Activated CD4-positive, alpha-beta memory T cell treated with anti-CD3 and anti-CD28 coated beads for 36 hours (primary cell): ENCODE data around the gene XRCC3. TPM values are rescaled to one million over a fixed set of nuclear protein-coding genes. Genes with fewer than 3 reads are reported as not detected.
A peak's percentile ranks its signal among the peaks of the same experiment; 100 is the strongest.
"Not testable (repeated sequence)": the region's sequence is repeated elsewhere in the genome, so short reads cannot be mapped to it uniquely, and the experiment has no call there.

ENCODE experiments used
- CTCF ChIA-PET: fragments of 350-600 bp; sonication (Branson Sonifier 250); formaldehyde crosslinking; loops from one replicate; lab custom pipeline; 2021; ENCODE audit warnings: antibody characterized with exemption, inconsistent platforms; lab: Charles Lee
- POLR2A ChIA-PET: fragments of 350-600 bp; sonication (Branson Sonifier 250); formaldehyde crosslinking; loops from one replicate; lab custom pipeline; 2021; ENCODE audit warnings: antibody characterized with exemption; lab: Charles Lee
- DNase-seq: peaks from one replicate; pipeline ENCODE4 v3.0.0-alpha.2; 2020
- H3K27ac Mint-ChIP-seq: one replicate; pipeline ENCODE4 v1.8.0; 2021; ENCODE audit warnings: mixed read lengths
- H3K27me3 Mint-ChIP-seq: one replicate; pipeline ENCODE4 v1.8.0; 2021; ENCODE audit warnings: mixed read lengths
- H3K36me3 Mint-ChIP-seq: one replicate; pipeline ENCODE4 v1.8.0; 2021; ENCODE audit warnings: mixed read lengths
- H3K4me1 Mint-ChIP-seq: one replicate; pipeline ENCODE4 v1.8.0; 2021; ENCODE audit warnings: low read depth, mixed read lengths
- H3K4me3 Mint-ChIP-seq: one replicate; pipeline ENCODE4 v1.8.0; 2021; ENCODE audit warnings: mild to moderate bottlenecking, mixed read lengths
- H3K9me3 Mint-ChIP-seq: one replicate; pipeline ENCODE4 v1.8.0; 2021; ENCODE audit warnings: mixed read lengths
- intact Hi-C: fragments of 100-400 bp; cut with micrococcal nuclease; formaldehyde crosslinking; loops from one replicate; pipeline ENCODE4 v1.15.1; 2023
- total RNA-seq, 2 experiments: library from RNA; stranded (reverse); gene quantifications; one replicate each; pipeline ENCODE4 v1.2.3, GENCODE V29; 2021

Gene XRCC3
- total RNA-seq, 2 experiments from 2014 or later = 41.9 to 48.5 TPM

GRCh38 chr14:103657471-103657870 is 57.8 kb downstream of the XRCC3 start:
- no peak for DNase-seq
- peaks cover 23% of the 10 kb centered on the region for H3K36me3 Mint-ChIP-seq
- H3K27me3 Mint-ChIP-seq = no peaks in the 10 kb centered on the region
- intact Hi-C loops = loop anchor here (10.0 kb wide), 1 partner anchor 817 kb away; no protein-coding TSS in a partner anchor
- H3K4me1 Mint-ChIP-seq = peaks cover 10% of the 10 kb centered on the region
- CTCF ChIA-PET = interaction anchor here (0.7 kb wide), 1 partner anchor 97 kb away, joined by 3 read pairs; no protein-coding TSS in a partner anchor
- H3K4me3 Mint-ChIP-seq = no peak overlapping the region
- H3K9me3 Mint-ChIP-seq = no peaks in the 10 kb centered on the region
- POLR2A ChIA-PET = no interaction called here
- H3K27ac Mint-ChIP-seq = no peak overlapping the region

- CTCF ChIA-PET = interaction anchor here (0.7 kb wide), 1 partner anchor 97 kb away, joined by 3 read pairs; no protein-coding TSS in a partner anchor
- no peak for DNase-seq
- POLR2A ChIA-PET = no interaction called here
- Mint-ChIP-seq H3K4me3 (no peak overlapping the region), H3K27me3 (no peaks in the 10 kb centered on the region), H3K4me1 (peaks cover 12% of the 10 kb centered on the region), H3K9me3 (no peaks in the 10 kb centered on the region), H3K36me3 (peaks cover 21% of the 10 kb centered on the region), H3K27ac (no peak overlapping the region)
- intact Hi-C loops = loop anchor here (10.0 kb wide), 1 partner anchor 818 kb away; no protein-coding TSS in a partner anchor
Measured at GRCh38 chr14:103656756-103657133, 58.5 kb downstream of the XRCC3 start.

- ChIA-PET CTCF (interaction anchor here (0.6 kb wide), 1 partner anchor 76 kb away, joined by 3 read pairs; no protein-coding TSS in a partner anchor), POLR2A (no interaction called here)
- H3K27me3 Mint-ChIP-seq = no peaks in the 10 kb centered on the region
- DNase-seq = no peak
- peaks cover 21% of the 10 kb centered on the region for H3K36me3 Mint-ChIP-seq
- peaks cover 12% of the 10 kb centered on the region for H3K4me1 Mint-ChIP-seq
- H3K27ac Mint-ChIP-seq = no peak overlapping the region
- H3K4me3 Mint-ChIP-seq = no peak overlapping the region
- intact Hi-C loops = loop anchor here (10.0 kb wide), 1 partner anchor 819 kb away; no protein-coding TSS in a partner anchor
- no peaks in the 10 kb centered on the region for H3K9me3 Mint-ChIP-seq
Measured at GRCh38 chr14:103656031-103656755, 59.1 kb downstream of the XRCC3 start.

GRCh38 chr14:103654619-103655018 is 60.6 kb downstream of the XRCC3 start:
- Mint-ChIP-seq H3K36me3 (peaks cover 17% of the 10 kb centered on the region), H3K27ac (peak overlapping the region; percentile 40)
- CTCF ChIA-PET = no interaction called here

GRCh38 chr14:103653805-103654204 is 61.4 kb downstream of the XRCC3 start:
- no peak for DNase-seq
- Mint-ChIP-seq H3K4me3 (no peak overlapping the region), H3K27me3 (no peaks in the 10 kb centered on the region), H3K9me3 (no peaks in the 10 kb centered on the region), H3K4me1 (peaks cover 18% of the 10 kb centered on the region), H3K36me3 (peaks cover 12% of the 10 kb centered on the region), H3K27ac (no peak overlapping the region)
- intact Hi-C loops = loop anchor here (10.0 kb wide), 1 partner anchor 821 kb away; no protein-coding TSS in a partner anchor
- CTCF ChIA-PET = interaction anchor here (1.0 kb wide), 1 partner anchor 46 kb away, joined by 3 read pairs; no protein-coding TSS in a partner anchor
- POLR2A ChIA-PET = no interaction called here

More at GRCh38 chr14:103654619-103655018, 60.6 kb downstream of the XRCC3 start:
- H3K4me3 Mint-ChIP-seq = no peak overlapping the region
- no peak for DNase-seq
- no peaks in the 10 kb centered on the region for H3K9me3 Mint-ChIP-seq
- POLR2A ChIA-PET = no interaction called here
- peaks cover 18% of the 10 kb centered on the region for H3K4me1 Mint-ChIP-seq
- H3K27me3 Mint-ChIP-seq = no peaks in the 10 kb centered on the region
- intact Hi-C loops = loop anchor here (10.0 kb wide), 1 partner anchor 820 kb away; no protein-coding TSS in a partner anchor

- H3K27me3 Mint-ChIP-seq, H3K9me3 Mint-ChIP-seq, H3K27ac Mint-ChIP-seq, DNase-seq, POLR2A ChIA-PET, H3K4me3 Mint-ChIP-seq: not testable (repeated sequence)
- peaks cover 18% of the 10 kb centered on the region for H3K4me1 Mint-ChIP-seq
- CTCF ChIA-PET = interaction anchor here (1.0 kb wide), 1 partner anchor 46 kb away, joined by 3 read pairs; no protein-coding TSS in a partner anchor
- H3K36me3 Mint-ChIP-seq = peaks cover 12% of the 10 kb centered on the region
- intact Hi-C loops = loop anchor here (10.0 kb wide), 1 partner anchor 821 kb away; no protein-coding TSS in a partner anchor
Measured at GRCh38 chr14:103653336-103653735, 61.9 kb downstream of the XRCC3 start.

- CTCF ChIA-PET = interaction anchor here (0.9 to 1.0 kb wide), 2 partner anchors 27 to 45 kb away, joined by 3 to 4 read pairs; no protein-coding TSS in a partner anchor
Measured at GRCh38 chr14:103652806-103653205, 62.4 kb downstream of the XRCC3 start.

GRCh38 chr14:103651585-103651984 is 63.7 kb downstream of the XRCC3 start:
- Mint-ChIP-seq H3K27me3 (no peaks in the 10 kb centered on the region), H3K9me3 (no peaks in the 10 kb centered on the region), H3K27ac (no peak overlapping the region), H3K4me1 (peaks cover 18% of the 10 kb centered on the region), H3K4me3 (no peak overlapping the region), H3K36me3 (peaks cover 12% of the 10 kb centered on the region)
- DNase-seq = no peak
- POLR2A ChIA-PET = no interaction called here
- CTCF ChIA-PET = no interaction called here
- intact Hi-C loops = loop anchor here (10.0 kb wide), 1 partner anchor 823 kb away; no protein-coding TSS in a partner anchor

More at GRCh38 chr14:103652806-103653205, 62.4 kb downstream of the XRCC3 start:
- Mint-ChIP-seq H3K27me3 (no peaks in the 10 kb centered on the region), H3K4me3 (no peak overlapping the region), H3K36me3 (peaks cover 12% of the 10 kb centered on the region), H3K4me1 (peaks cover 18% of the 10 kb centered on the region), H3K9me3 (no peaks in the 10 kb centered on the region), H3K27ac (no peak overlapping the region)
- DNase-seq = no peak
- intact Hi-C loops = loop anchor here (10.0 kb wide), 1 partner anchor 822 kb away; no protein-coding TSS in a partner anchor
- POLR2A ChIA-PET = no interaction called here

- Mint-ChIP-seq H3K4me1 (peaks cover 17% of the 10 kb centered on the region), H3K27ac (no peak overlapping the region), H3K36me3 (peaks cover 8% of the 10 kb centered on the region), H3K9me3 (no peaks in the 10 kb centered on the region), H3K27me3 (no peaks in the 10 kb centered on the region), H3K4me3 (no peak overlapping the region)
- no peak for DNase-seq
- ChIA-PET POLR2A (no interaction called here), CTCF (no interaction called here)
- intact Hi-C loops = loop anchor here (10.0 kb wide), 1 partner anchor 825 kb away; no protein-coding TSS in a partner anchor
Measured at GRCh38 chr14:103650213-103650612, 65.0 kb downstream of the XRCC3 start.

GRCh38 chr14:103649001-103649400 is 66.2 kb downstream of the XRCC3 start:
- H3K9me3 Mint-ChIP-seq = no peaks in the 10 kb centered on the region
- no peak for DNase-seq
- H3K4me3 Mint-ChIP-seq = no peak overlapping the region
- CTCF ChIA-PET = no interaction called here
- POLR2A ChIA-PET = no interaction called here
- H3K27me3 Mint-ChIP-seq = no peaks in the 10 kb centered on the region
- H3K4me1 Mint-ChIP-seq = peaks cover 14% of the 10 kb centered on the region
- intact Hi-C loops = no loop called here
- H3K36me3 Mint-ChIP-seq = peaks cover 3% of the 10 kb centered on the region
- no peak overlapping the region for H3K27ac Mint-ChIP-seq
